ENCODE measurements around the gene PRKRA.

- TF ChIP-seq POLR2A (IDR thresholded peaks at IDR 0.05) (no peak), POLR2AphosphoS5 (IDR thresholded peaks at IDR 0.05) (no peak), CTCF (IDR thresholded peaks at IDR 0.05) (no peak)
These were observed 41.7 kb downstream of the PRKRA start for GRCh38 chr2:178409261-178409660.
